Thymus (tissue), 11 donors: ENCODE data around the gene SPINK4. TPM values are rescaled to one million over a fixed set of nuclear protein-coding genes. Genes with fewer than 3 reads are reported as not detected.
A peak's percentile ranks its signal among the peaks of the same experiment; 100 is the strongest.

Experiments
- DNase-seq, 9 donors: peaks; one replicate each; pipeline ENCODE4 v3.0.0-alpha.2; 2013; ENCODE audit warnings: low spot score in 9 of 9, low read depth in 6 of 9, missing footprints in 1 of 9
- H3K27ac ChIP-seq, 2 donors: one replicate each; pipeline ENCODE4 v1.5.1; 2013; ENCODE audit warnings: control low read depth in 1 of 2, low read depth in 1 of 2, low read length in 1 of 2, mild to moderate bottlenecking in 1 of 2, moderate library complexity in 1 of 2
- H3K27me3 ChIP-seq, 2 donors: one replicate each; pipeline ENCODE4 v1.5.1; 2013; ENCODE audit warnings: low read length in 1 of 2; ENCODE audit not compliant: control insufficient read depth in 2 of 2, insufficient read depth in 1 of 2
- H3K36me3 ChIP-seq, 2 donors: one replicate each; pipeline ENCODE4 v1.5.1; 2013; ENCODE audit warnings: low read length in 1 of 2, mild to moderate bottlenecking in 1 of 2, moderate library complexity in 1 of 2; ENCODE audit not compliant: control insufficient read depth in 2 of 2, insufficient read depth in 2 of 2
- H3K4me1 ChIP-seq, 2 donors: one replicate each; pipeline ENCODE4 v1.5.1; 2013; ENCODE audit warnings: low read length in 2 of 2; ENCODE audit not compliant: control insufficient read depth in 2 of 2, insufficient read depth in 2 of 2
- H3K4me3 ChIP-seq, 2 donors: one replicate each; pipeline ENCODE4 v1.5.1; 2013; ENCODE audit warnings: low read length in 2 of 2, control low read depth in 1 of 2, mild to moderate bottlenecking in 1 of 2
- H3K9me3 ChIP-seq, 2 donors: one replicate each; pipeline ENCODE4 v1.5.1; 2013; ENCODE audit warnings: low read length in 1 of 2, mild to moderate bottlenecking in 1 of 2; ENCODE audit not compliant: control insufficient read depth in 2 of 2, insufficient read depth in 1 of 2
- WGBS: extraction: QIAGEN DNeasy Blood & Tissue Kit; methylation state at CpG from one replicate; pipeline ENCODE4 v1.1.7; 2013; 5-methylcytosine and 5-hydroxymethylcytosine counted together
- polyA plus RNA-seq: library from polyadenylated mRNA; stranded (reverse); fragments of 200-250 nt; gene quantifications from one replicate; pipeline ENCODE4 v1.2.3, GENCODE V29; 2013
- total RNA-seq: library from RNA; stranded (reverse); fragments of 120-200 nt; gene quantifications from one replicate; pipeline ENCODE4 v1.2.4, GENCODE V29; 2013
- donor health status: healthy.

SPINK4 gene
- total and polyA plus RNA-seq, 2 donors: 0.38 to 2.1 TPM

DNA sequence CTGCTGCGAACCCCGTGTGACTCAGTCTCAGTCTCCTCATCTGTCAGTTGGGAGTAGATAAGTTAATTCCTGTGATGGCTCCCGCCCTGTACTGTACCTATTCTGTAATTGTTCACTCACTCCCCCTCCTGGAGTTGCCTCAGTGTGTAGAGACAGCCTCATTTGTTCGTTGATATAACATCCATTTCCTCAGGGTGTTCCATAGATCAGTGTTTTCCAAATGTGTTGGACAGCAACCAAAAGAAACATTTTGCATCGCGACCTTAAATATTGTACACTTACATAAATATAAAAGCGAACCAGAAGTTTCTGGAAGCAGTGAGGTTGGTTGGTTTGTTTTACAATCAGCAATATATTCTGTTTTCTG, 51.0 kb downstream of the SPINK4 start:
- H3K9me3 ChIP-seq: no peaks in the 10 kb centered on the region
- H3K4me3 ChIP-seq: peak overlapping the region; percentile 82 to 83
- H3K36me3 ChIP-seq: peaks cover 18 to 35% of the 10 kb centered on the region in 2 donors
- no peaks in the 10 kb centered on the region for H3K27me3 ChIP-seq
- 28% methylated on average over 7 of the region's 7 CpGs for WGBS
- H3K4me1 ChIP-seq: peaks cover 29 to 43% of the 10 kb centered on the region in 2 donors
- H3K27ac ChIP-seq: peak overlapping the region; percentile 99 to 100
- DNase-seq: peak in 3 of 9 donors; percentile 30 to 65 (median 34)

DNA sequence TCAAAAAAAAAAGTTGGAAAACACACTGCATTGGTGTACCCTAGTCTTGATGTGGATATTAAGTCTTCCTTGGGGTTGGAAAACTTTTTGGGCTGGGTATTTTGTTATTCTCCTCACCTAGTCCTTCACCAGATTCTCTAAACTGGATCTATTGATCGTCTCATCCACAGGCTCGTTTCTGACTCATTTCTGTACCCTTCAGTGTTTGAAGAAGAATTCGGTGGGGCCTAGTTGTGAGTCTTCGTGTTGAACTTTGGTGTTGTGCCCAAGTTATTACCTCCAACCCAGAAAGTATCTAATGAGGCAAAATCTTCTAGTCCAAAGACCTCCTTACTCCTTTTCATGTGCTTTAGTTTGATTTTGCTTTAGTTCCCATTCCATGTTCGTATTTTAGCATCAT, 51.9 kb downstream of the SPINK4 start:
- Histone ChIP-seq H3K4me3 (no peak overlapping the region), H3K27ac (no peak overlapping the region), H3K9me3 (no peaks in the 10 kb centered on the region), H3K27me3 (no peaks in the 10 kb centered on the region), H3K4me1 (peaks cover 33 to 52% of the 10 kb centered on the region in 2 donors), H3K36me3 (peaks cover 23 to 42% of the 10 kb centered on the region in 2 donors)
- WGBS: 97% methylated on average over 5 of the region's 5 CpGs
- DNase-seq: no peak

DNA sequence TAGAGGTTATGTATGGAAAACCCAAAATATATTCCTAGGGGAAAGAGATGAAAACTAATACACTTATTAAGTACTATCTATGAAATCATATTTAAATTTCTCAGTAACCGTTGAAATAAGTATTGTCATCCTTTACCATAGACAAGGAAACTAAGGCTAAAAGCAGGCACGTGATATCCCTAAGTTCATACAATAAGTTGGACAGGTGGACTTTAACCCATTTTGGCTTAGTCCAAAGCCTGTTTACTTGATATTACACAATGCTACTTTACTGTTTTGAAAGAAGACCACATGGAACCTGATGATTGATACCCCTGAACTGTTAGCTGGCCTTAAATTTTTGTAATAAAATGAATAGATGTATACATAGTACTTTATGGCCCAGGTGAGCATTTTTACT, 53.8 kb downstream of the SPINK4 start:
- Histone ChIP-seq H3K27ac (no peak overlapping the region), H3K9me3 (no peaks in the 10 kb centered on the region), H3K4me1 (peaks cover 47 to 61% of the 10 kb centered on the region in 2 donors), H3K36me3 (peaks cover 23 to 52% of the 10 kb centered on the region in 2 donors), H3K4me3 (no peak overlapping the region), H3K27me3 (no peaks in the 10 kb centered on the region)
- WGBS: 96% methylated on average over 2 of the region's 2 CpGs
- DNase-seq: no peak

DNA sequence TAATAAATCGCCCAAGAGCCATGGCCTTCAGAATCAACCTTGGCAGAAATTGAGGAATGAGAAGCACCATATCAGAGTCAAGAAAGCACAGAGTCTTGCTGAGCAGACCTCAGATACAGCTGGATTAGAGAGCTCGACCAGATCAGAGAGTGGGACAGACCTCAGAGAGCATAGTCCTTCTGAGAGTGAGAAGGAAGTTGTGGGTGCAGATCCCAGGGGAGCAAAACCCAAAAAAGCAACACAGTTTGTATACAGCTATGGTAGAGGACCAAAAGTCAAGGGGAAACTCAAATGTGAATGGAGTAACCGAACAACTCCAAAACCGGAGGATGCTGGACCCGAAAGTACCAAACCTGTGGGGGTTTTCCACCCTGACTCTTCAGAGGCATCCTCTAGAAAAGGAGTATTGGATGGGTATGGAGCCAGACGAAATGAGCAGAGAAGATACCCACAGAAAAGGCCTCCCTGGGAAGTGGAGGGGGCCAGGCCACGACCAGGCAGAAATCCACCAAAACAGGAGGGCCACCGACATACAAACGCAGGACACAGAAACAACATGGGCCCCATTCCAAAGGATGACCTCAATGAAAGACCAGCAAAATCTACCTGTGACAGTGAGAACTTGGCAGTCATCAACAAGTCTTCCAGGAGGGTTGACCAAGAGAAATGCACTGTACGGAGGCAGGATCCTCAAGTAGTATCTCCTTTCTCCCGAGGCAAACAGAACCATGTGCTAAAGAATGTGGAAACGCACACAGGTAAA, 54.9 kb downstream of the SPINK4 start:
- WGBS: 96% methylated on average over 12 of the region's 12 CpGs
- no peaks in the 10 kb centered on the region for H3K27me3 ChIP-seq
- DNase-seq: no peak
- no peak overlapping the region for H3K27ac ChIP-seq
- H3K9me3 ChIP-seq: no peaks in the 10 kb centered on the region
- no peak overlapping the region for H3K4me3 ChIP-seq
- peaks cover 48 to 58% of the 10 kb centered on the region in 2 donors for H3K4me1 ChIP-seq
- peaks cover 27 to 62% of the 10 kb centered on the region in 2 donors for H3K36me3 ChIP-seq

DNA sequence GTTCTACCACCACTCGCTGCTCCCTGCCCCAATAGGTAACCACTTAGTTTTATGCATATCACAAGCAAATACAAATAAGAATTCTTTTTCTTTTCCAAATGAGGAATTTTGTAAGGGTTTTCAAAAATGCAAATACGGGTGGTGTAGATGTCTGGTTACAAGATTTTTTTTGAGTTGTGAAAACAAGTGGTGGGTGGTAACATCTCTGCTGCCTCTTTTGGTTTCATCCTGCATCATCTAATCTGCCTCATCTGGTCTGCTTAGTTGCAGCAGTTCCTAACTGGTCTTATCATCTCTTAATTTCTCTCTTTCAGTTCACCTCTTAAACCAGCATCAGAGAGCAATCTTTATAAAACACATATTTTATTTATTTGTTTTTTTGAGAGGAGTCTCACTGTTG, 55.6 kb downstream of the SPINK4 start:
- Histone ChIP-seq H3K9me3 (no peaks in the 10 kb centered on the region), H3K27me3 (no peaks in the 10 kb centered on the region), H3K4me3 (no peak overlapping the region), H3K4me1 (peaks cover 48 to 58% of the 10 kb centered on the region in 2 donors), H3K27ac (peak overlapping the region in 1 of 2 donors; percentile 53), H3K36me3 (peaks cover 28 to 69% of the 10 kb centered on the region in 2 donors)
- DNase-seq: peak in 1 of 9 donors; percentile 30
- WGBS: 93% methylated on average over 2 of the region's 2 CpGs

DNA sequence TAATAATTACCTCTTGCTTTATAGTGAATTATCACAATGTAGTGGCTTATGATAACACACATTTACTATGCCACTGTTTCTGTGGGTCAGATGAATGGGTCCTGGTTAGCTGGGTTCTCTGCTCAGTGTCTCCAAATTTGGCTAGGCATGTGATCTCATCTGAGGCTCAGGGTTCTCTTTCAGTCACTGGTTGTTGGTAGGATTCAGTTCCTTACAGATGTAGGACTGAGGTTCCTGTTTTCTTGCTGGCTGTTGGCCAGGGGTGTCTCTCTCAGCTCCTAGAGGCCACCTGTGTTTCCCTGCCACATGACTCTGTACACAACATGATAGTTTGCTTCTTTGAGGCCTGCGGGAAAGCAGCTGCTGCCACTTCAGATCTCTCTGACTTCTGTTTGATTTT, 57.5 kb downstream of the SPINK4 start:
- DNase-seq: peak; percentile 55 to 93 (median 81)
- peak overlapping the region; percentile 78 to 96 for H3K27ac ChIP-seq
- H3K9me3 ChIP-seq: no peaks in the 10 kb centered on the region
- H3K4me1 ChIP-seq: peaks cover 35 to 45% of the 10 kb centered on the region in 2 donors
- H3K27me3 ChIP-seq: no peaks in the 10 kb centered on the region
- peak overlapping the region; percentile 6 to 19 for H3K4me3 ChIP-seq
- H3K36me3 ChIP-seq: peaks cover 44 to 80% of the 10 kb centered on the region in 2 donors
- WGBS: 0% methylated on average over 1 of the region's 1 CpG

Other genes starting within 250 kb of the SPINK4 start
- gene APTX, start 238.5 kb upstream of the SPINK4 start, total RNA-seq: 24.9 TPM
- gene APTX, start 238.5 kb upstream of the SPINK4 start, polyA plus RNA-seq: 44.6 TPM
- 138 TPM for gene DNAJA1, start 214.9 kb upstream of the SPINK4 start, total RNA-seq
- 86.5 TPM for gene DNAJA1, start 214.9 kb upstream of the SPINK4 start, polyA plus RNA-seq
- 27.3 TPM for gene SMU1, start 163.5 kb upstream of the SPINK4 start, total RNA-seq
- gene SMU1, start 163.5 kb upstream of the SPINK4 start, polyA plus RNA-seq: 14.9 TPM
- gene B4GALT1, start 72.8 kb upstream of the SPINK4 start, total RNA-seq: 6.9 TPM
- 37.1 TPM for gene B4GALT1, start 72.8 kb upstream of the SPINK4 start, polyA plus RNA-seq
- 50.0 TPM for gene BAG1, start 24.5 kb downstream of the SPINK4 start, total RNA-seq
- 88.8 TPM for gene BAG1, start 24.5 kb downstream of the SPINK4 start, polyA plus RNA-seq
- gene CHMP5, start 24.9 kb downstream of the SPINK4 start, total RNA-seq: 79.8 TPM
- gene CHMP5, start 24.9 kb downstream of the SPINK4 start, polyA plus RNA-seq: 118 TPM
- 23.3 TPM for gene NFX1, start 50.3 kb downstream of the SPINK4 start, total RNA-seq
- 15.5 TPM for gene NFX1, start 50.3 kb downstream of the SPINK4 start, polyA plus RNA-seq
- 0.24 TPM for gene AQP7, start 162.4 kb downstream of the SPINK4 start, total RNA-seq
- gene AQP7, start 162.4 kb downstream of the SPINK4 start, polyA plus RNA-seq: 1.3 TPM
- gene AQP3, start 207.4 kb downstream of the SPINK4 start, total RNA-seq: 256 TPM
- 129 TPM for gene AQP3, start 207.4 kb downstream of the SPINK4 start, polyA plus RNA-seq
- 12.0 TPM for gene NOL6, start 233.8 kb downstream of the SPINK4 start, total RNA-seq
- gene NOL6, start 233.8 kb downstream of the SPINK4 start, polyA plus RNA-seq: 29.5 TPM